Right lobe of liver (tissue), 4 donors: ENCODE data around the gene LRRC7.

Source experiments
- CTCF ChIP-seq, 4 donors: fragments of 200-600 bp in 3 of 4; fragments of 450-650 bp in 1 of 4; IDR thresholded peaks; one replicate each; pipeline versions ENCODE4 v1.5.1 to v1.8.0; 2016 to 2022; ENCODE audit warnings: antibody characterized with exemption in 4 of 4, mild to moderate bottlenecking in 2 of 4
- POLR2A ChIP-seq: fragments of 450-650 bp; IDR thresholded peaks from one replicate; pipeline ENCODE4 v1.6.1; 2017; ENCODE audit warnings: antibody characterized with exemption, mild to moderate bottlenecking
- donor health status: DM: no; HTN: no; CAD: no.
- donor health status: DM: no; HTN: no; CAD: no.
- donor health status: DM: no; HTN: yes; CAD: no.

- TF ChIP-seq CTCF (IDR thresholded peaks at IDR 0.05), result no peak
- no peak for TF ChIP-seq POLR2A
Measured at GRCh38 chr1:70093250-70093975, 525.7 kb downstream of the LRRC7 start.
